SK-N-SH (cell line): ENCODE measurements around the gene CLGN. TPM values are rescaled to one million over a fixed set of nuclear protein-coding genes. Genes with fewer than 3 reads are reported as not detected.

Experiments used
- CTCF ChIA-PET: fragments of 300-600, 350-600 bp; formaldehyde crosslinking; extraction: SDS; loops from one replicate; lab custom pipeline; 2021; lab: Yijun Ruan, JAX
- POLR2A ChIA-PET: fragments of 350-600 bp; sonication (Branson Sonifier 250); formaldehyde crosslinking; extraction: SDS; loops from one replicate; lab custom pipeline; 2020; ENCODE audit warnings: antibody characterized with exemption, inconsistent platforms; lab: Yijun Ruan, JAX
- DNase-seq: peaks from one replicate; pipeline ENCODE4 v3.0.0; 2012
- H2AFZ ChIP-seq: fragments of 200-600 bp; sonication (generic); 2 replicates; pipeline ENCODE4 v1.8.1; 2016; ENCODE audit warnings: antibody characterized with exemption, mild to moderate bottlenecking, low read depth
- H3F3A ChIP-seq: fragments of 200-600 bp; sonication (generic); replicated peaks from 2 replicates; pipeline ENCODE3; 2016; ENCODE audit warnings: antibody characterized with exemption, mild to moderate bottlenecking; ENCODE audit not compliant: insufficient read depth
- H3K27ac ChIP-seq, 2 experiments: fragments of 200-500 bp in 1 of 2; fragments of 200-600 bp in 1 of 2; sonication (Bioruptor generic) in 1 of 2; sonication (generic), shearing (Covaris generic) in 1 of 2; 2 replicates each; pipeline versions ENCODE4 v1.5.1 to v1.6.1; 2014 to 2016; ENCODE audit warnings: low read depth in 2 of 2, inconsistent platforms in 1 of 2, low read length in 1 of 2, mild to moderate bottlenecking in 1 of 2, mixed read lengths in 1 of 2
- H3K27me3 ChIP-seq: fragments of 200-600 bp; sonication (generic), shearing (Covaris generic); 2 replicates; pipeline ENCODE4 v1.6.1; 2016; ENCODE audit warnings: mixed run types; ENCODE audit not compliant: insufficient read depth
- H3K36me3 ChIP-seq, 2 experiments: fragments of 200-500 bp in 1 of 2; fragments of 200-600 bp in 1 of 2; sonication (Bioruptor generic) in 1 of 2; sonication (generic) in 1 of 2; replicated peaks in 1 of 2; 2 replicates each; pipeline versions ENCODE3 to v1.5.1; 2014 to 2016; ENCODE audit warnings: low read length in 1 of 2, mild to moderate bottlenecking in 1 of 2; ENCODE audit not compliant: insufficient read depth in 2 of 2, control insufficient read depth in 1 of 2
- H3K4me1 ChIP-seq, 2 experiments: fragments of 200-500 bp in 1 of 2; fragments of 200-600 bp in 1 of 2; sonication (Bioruptor generic) in 1 of 2; sonication (generic), shearing (Covaris generic) in 1 of 2; 2 replicates each; pipeline versions ENCODE4 v1.5.1 to v1.6.1; 2014 to 2016; ENCODE audit warnings: low read depth in 1 of 2, low read length in 1 of 2, mixed run types in 1 of 2; ENCODE audit not compliant: insufficient read depth in 2 of 2, control insufficient read depth in 1 of 2
- H3K4me2 ChIP-seq: fragments of 200-600 bp; sonication (generic), shearing (Covaris generic); 2 replicates; pipeline ENCODE4 v1.6.1; 2017; ENCODE audit warnings: mixed run types
- H3K4me3 ChIP-seq, 2 experiments: fragments of 200-500 bp in 1 of 2; fragments of 200-600 bp in 1 of 2; sonication (Bioruptor generic) in 1 of 2; sonication (generic), shearing (Covaris generic) in 1 of 2; 2 replicates each; pipeline versions ENCODE4 v1.5.1 to v1.8.1; 2014 to 2016; ENCODE audit warnings: low read depth in 2 of 2, inconsistent platforms in 1 of 2, low read length in 1 of 2, mild to moderate bottlenecking in 1 of 2, mixed read lengths in 1 of 2, moderate library complexity in 1 of 2
- H3K79me2 ChIP-seq: fragments of 200-600 bp; sonication (generic); 2 replicates; pipeline ENCODE4 v1.8.1; 2017; ENCODE audit warnings: mild to moderate bottlenecking; ENCODE audit not compliant: insufficient read depth
- H3K9ac ChIP-seq: fragments of 200-600 bp; sonication (generic); 2 replicates; pipeline ENCODE4 v1.6.1; 2017; ENCODE audit warnings: mixed run types
- H3K9me2 ChIP-seq: fragments of 200-600 bp; sonication (generic); 2 replicates; pipeline ENCODE4 v1.6.1; 2017; ENCODE audit warnings: mixed run types
- H3K9me3 ChIP-seq: fragments of 200-600 bp; sonication (generic); 2 replicates; pipeline ENCODE4 v1.6.1; 2017; ENCODE audit warnings: mixed run types, mild to moderate bottlenecking, moderate library complexity
- H4K20me1 ChIP-seq: fragments of 200-600 bp; sonication (generic); 2 replicates; pipeline ENCODE4 v1.6.1; 2017; ENCODE audit warnings: mild to moderate bottlenecking, mixed run types; ENCODE audit not compliant: insufficient read depth
- CHD2 ChIP-seq: fragments of 150-350 bp; IDR thresholded peaks from 2 replicates; pipeline ENCODE4 v1.6.1; 2018; ENCODE audit warnings: low read length; ENCODE audit not compliant: partially characterized antibody
- EP300 ChIP-seq, 2 experiments: IDR thresholded peaks; 2 replicates each; pipeline versions ENCODE4 v1.4.0 to v1.6.1; 2012; ENCODE audit warnings: borderline replicate concordance in 1 of 2, low read depth in 1 of 2, low read length in 1 of 2
- EZH2phosphoT487 ChIP-seq: fragments of 200-600 bp; sonication (generic); IDR thresholded peaks from 2 replicates; pipeline ENCODE4 v1.6.1; 2017; ENCODE audit warnings: low read depth, mixed run types, mild to moderate bottlenecking, antibody characterized with exemption, moderate library complexity, borderline replicate concordance
- FOSL2 ChIP-seq: IDR thresholded peaks from 2 replicates; pipeline ENCODE4 v1.4.0; 2012; ENCODE audit warnings: low read depth, mild to moderate bottlenecking, moderate library complexity, borderline replicate concordance
- IRF3 ChIP-seq: fragments of 150-350 bp; IDR thresholded peaks from 2 replicates; pipeline ENCODE4 v1.6.1; 2016; ENCODE audit warnings: mild to moderate bottlenecking, low read depth, low read length
- JUND ChIP-seq: IDR thresholded peaks from 2 replicates; pipeline ENCODE4 v1.4.0; 2012
- NFIC ChIP-seq: IDR thresholded peaks from 2 replicates; pipeline ENCODE4 v1.4.0; 2012; ENCODE audit warnings: borderline replicate concordance
- NRF1 ChIP-seq: IDR thresholded peaks from 2 replicates; pipeline ENCODE4 v1.6.1; 2012; ENCODE audit warnings: low read depth, mild to moderate bottlenecking, low read length
- PBX3 ChIP-seq: IDR thresholded peaks from 2 replicates; pipeline ENCODE4; 2012
- RAD21 ChIP-seq: IDR thresholded peaks from 2 replicates; pipeline ENCODE4 v1.6.1; 2012; ENCODE audit warnings: mild to moderate bottlenecking, low read length
- RCOR1 ChIP-seq: fragments of 150-350 bp; IDR thresholded peaks from 2 replicates; pipeline ENCODE4 v1.6.1; 2017; ENCODE audit warnings: antibody characterized with exemption, low read length
- REST ChIP-seq: IDR thresholded peaks from 2 replicates; pipeline ENCODE4 v1.6.1; 2012; ENCODE audit warnings: mild to moderate bottlenecking, low read depth, low read length, moderate library complexity
- SIN3A ChIP-seq: IDR thresholded peaks from 2 replicates; pipeline ENCODE4 v1.6.1; 2012; ENCODE audit warnings: low read depth, mild to moderate bottlenecking, low read length, moderate library complexity, borderline replicate concordance
- TAF1 ChIP-seq: IDR thresholded peaks from 2 replicates; pipeline ENCODE4 v1.6.1; 2012; ENCODE audit warnings: low read depth, mild to moderate bottlenecking, low read length, moderate library complexity, borderline replicate concordance
- TCF12 ChIP-seq: IDR thresholded peaks from 2 replicates; pipeline ENCODE4 v1.4.0; 2012
- USF1 ChIP-seq: IDR thresholded peaks from 2 replicates; pipeline ENCODE4 v1.4.0; 2012; ENCODE audit warnings: low read depth, borderline replicate concordance
- YY1 ChIP-seq: IDR thresholded peaks from 2 replicates; pipeline ENCODE4 v1.4.0; 2012; ENCODE audit warnings: low read depth, mild to moderate bottlenecking
- WGBS: methylation state at CpG from one replicate; pipeline ENCODE4 v1.1.6; 2017; ENCODE audit warnings: low lambda C conversion rate; 5-methylcytosine and 5-hydroxymethylcytosine counted together
- polyA plus RNA-seq, 3 experiments: library from polyadenylated mRNA; depleted of rRNA; stranded (reverse); fragments of >200 nt; gene quantifications; 2 replicates each; pipeline ENCODE4 v1.2.3, GENCODE V29; 2012

Gene CLGN
- polyA plus RNA-seq, 1 of the 3 experiments (the other 2 are of a cell fraction) = 0.72 TPM

GRCh38 chr4:140382732-140383131 lies 44.7 kb downstream of the CLGN start:
- H3K9ac ChIP-seq = no peak overlapping the region
- DNase-seq = no peak
- no peak for TF ChIP-seq JUND
- no peak for TF ChIP-seq RCOR1
- no peak for TF ChIP-seq EP300 (IDR thresholded peaks at IDR 0.05; ENCODE audit: borderline replicate concordance in 1 of 2, low read depth in 1 of 2, low read length in 1 of 2)
- no peak for TF ChIP-seq PBX3
- no peak overlapping the region for H3K27ac ChIP-seq
- H3K9me3 ChIP-seq = no peaks in the 10 kb centered on the region
- no peaks in the 10 kb centered on the region for H3F3A ChIP-seq
- peaks cover 41% of the 10 kb centered on the region for H3K79me2 ChIP-seq
- peaks cover 29 to 36% of the 10 kb centered on the region in 2 experiments for H3K36me3 ChIP-seq
- H4K20me1 ChIP-seq = peaks cover 5% of the 10 kb centered on the region
- H3K4me1 ChIP-seq = peaks cover 0 to under 1% of the 10 kb centered on the region in 2 experiments; a peak in 2 of 4 replicates
- no peak overlapping the region for H3K4me2 ChIP-seq
- H2AFZ ChIP-seq = no peak overlapping the region
- POLR2A ChIA-PET = interaction anchor here (1.8 kb wide), 1 partner anchor 10 kb away, joined by 5 read pairs; the partner anchor contains the start of gene SCOC
- H3K4me3 ChIP-seq = no peak overlapping the region
- no peaks in the 10 kb centered on the region; the same call in 1 of the 2 replicates for H3K9me2 ChIP-seq
- no peaks in the 10 kb centered on the region for H3K27me3 ChIP-seq
- CTCF ChIA-PET = interaction anchor here (0.6 to 1.6 kb wide), 4 partner anchors 10 to 227 kb away, joined by 3 to 4 read pairs (median 4); no protein-coding TSS in a partner anchor

- H3K27ac ChIP-seq = peak overlapping the region; percentile 85 to 91
- 3% methylated on average over 7 of the region's 8 CpGs for WGBS
- CTCF ChIA-PET = interaction anchor here (0.9 to 6.6 kb wide), 2 partner anchors 12 to 44 kb away, joined by 3 to 63 read pairs; no protein-coding TSS in a partner anchor
- peak overlapping the region; percentile 88 to 93 for H3K4me3 ChIP-seq
- TF ChIP-seq CHD2 (no peak), IRF3 (no peak), NRF1 (no peak), TCF12 (no peak), YY1 (no peak), NFIC (no peak), JUND (no peak), EP300 (IDR thresholded peaks at IDR 0.05; ENCODE audit: borderline replicate concordance in 1 of 2, low read depth in 1 of 2, low read length in 1 of 2) (no peak), REST (no peak), EZH2phosphoT487 (no peak), RAD21 (no peak), FOSL2 (no peak), SIN3A (no peak), TAF1 (no peak), USF1 (no peak)
- TF ChIP-seq, all 33 proteins: peak for 0
- Histone ChIP-seq H3K79me2 (peaks cover 55% of the 10 kb centered on the region), H3K36me3 (peaks cover 2 to 4% of the 10 kb centered on the region in 2 experiments), H4K20me1 (peaks cover 37% of the 10 kb centered on the region), H3K9me2 (no peaks in the 10 kb centered on the region), H3K4me1 (peaks cover 22 to 23% of the 10 kb centered on the region in 2 experiments; a peak in 3 of 4 replicates), H3K4me2 (peak overlapping the region; percentile 95), H3K27me3 (no peaks in the 10 kb centered on the region), H3F3A (peaks cover 14% of the 10 kb centered on the region), H3K9ac (peak overlapping the region; percentile 90), H3K9me3 (no peaks in the 10 kb centered on the region), H2AFZ (peak overlapping the region; percentile 65; the same call in 1 of the 2 replicates)
- DNase-seq = no peak
- POLR2A ChIA-PET = interaction anchor here (1.1 to 2.9 kb wide), 5 partner anchors 12 to 150 kb away, joined by 3 to 13 read pairs (median 4); partner anchors contain the start of genes CLGN and ELMOD2
Measured at GRCh38 chr4:140374130-140374477, 53.3 kb downstream of the CLGN start.
